Gastrocnemius medialis (tissue), 4 donors: Measurements from ENCODE around the gene KNG1.

Experiments used
- POLR2A ChIP-seq, 2 donors: fragments of 450-650 bp; IDR thresholded peaks; one replicate each; pipeline ENCODE4 v1.6.1; 2017; ENCODE audit warnings: antibody characterized with exemption in 2 of 2, mild to moderate bottlenecking in 2 of 2, moderate library complexity in 2 of 2
- TF ChIP-seq, protein P1 (sequence below), 5 experiments: fragments of 450-650 bp in 3 of 5; fragments of 200-600 bp in 2 of 5; sonication (generic) in 2 of 5; IDR thresholded peaks in 4 of 5; conservative IDR thresholded peaks in 1 of 5; 1 replicate in 4 of 5; 2 replicates in 1 of 5; pipeline ENCODE4 v1.5.1; 2016 to 2019; ENCODE audit warnings: antibody characterized with exemption in 5 of 5, mild to moderate bottlenecking in 3 of 5, moderate library complexity in 3 of 5

DNA sequence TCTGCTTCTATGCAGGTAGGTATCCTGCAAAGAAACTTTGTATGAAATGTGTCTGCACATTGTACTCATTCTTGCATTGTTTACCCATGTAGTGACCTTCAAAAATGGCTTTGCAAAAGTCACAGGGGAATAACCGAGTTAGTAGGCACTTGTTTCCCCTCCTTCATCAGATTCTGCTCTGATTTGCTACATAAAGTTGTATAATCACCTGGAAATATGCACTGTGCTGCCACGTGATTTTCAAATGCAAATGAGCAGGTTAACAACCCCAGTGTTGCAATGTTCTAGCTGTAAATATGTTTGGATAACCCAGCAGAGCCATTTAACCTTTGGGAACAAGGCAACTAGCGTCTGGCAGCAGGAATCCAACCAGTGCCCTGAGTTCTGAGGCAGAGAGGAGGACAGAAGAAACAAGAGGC is at the start of gene KNG1:
- TF ChIP-seq, protein P1, sequence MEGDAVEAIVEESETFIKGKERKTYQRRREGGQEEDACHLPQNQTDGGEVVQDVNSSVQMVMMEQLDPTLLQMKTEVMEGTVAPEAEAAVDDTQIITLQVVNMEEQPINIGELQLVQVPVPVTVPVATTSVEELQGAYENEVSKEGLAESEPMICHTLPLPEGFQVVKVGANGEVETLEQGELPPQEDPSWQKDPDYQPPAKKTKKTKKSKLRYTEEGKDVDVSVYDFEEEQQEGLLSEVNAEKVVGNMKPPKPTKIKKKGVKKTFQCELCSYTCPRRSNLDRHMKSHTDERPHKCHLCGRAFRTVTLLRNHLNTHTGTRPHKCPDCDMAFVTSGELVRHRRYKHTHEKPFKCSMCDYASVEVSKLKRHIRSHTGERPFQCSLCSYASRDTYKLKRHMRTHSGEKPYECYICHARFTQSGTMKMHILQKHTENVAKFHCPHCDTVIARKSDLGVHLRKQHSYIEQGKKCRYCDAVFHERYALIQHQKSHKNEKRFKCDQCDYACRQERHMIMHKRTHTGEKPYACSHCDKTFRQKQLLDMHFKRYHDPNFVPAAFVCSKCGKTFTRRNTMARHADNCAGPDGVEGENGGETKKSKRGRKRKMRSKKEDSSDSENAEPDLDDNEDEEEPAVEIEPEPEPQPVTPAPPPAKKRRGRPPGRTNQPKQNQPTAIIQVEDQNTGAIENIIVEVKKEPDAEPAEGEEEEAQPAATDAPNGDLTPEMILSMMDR (IDR thresholded peaks at IDR 0.05 in 4 of 5, conservative IDR thresholded peaks at IDR 0.05 in 1 of 5), result no peak
- no peak for TF ChIP-seq POLR2A (IDR thresholded peaks at IDR 0.05)
